ENCODE results near the gene NEK5.
"Not testable (repeated sequence)": the region's sequence is repeated elsewhere in the genome, so short reads cannot be mapped to it uniquely, and the experiment has no call there.

DNA sequence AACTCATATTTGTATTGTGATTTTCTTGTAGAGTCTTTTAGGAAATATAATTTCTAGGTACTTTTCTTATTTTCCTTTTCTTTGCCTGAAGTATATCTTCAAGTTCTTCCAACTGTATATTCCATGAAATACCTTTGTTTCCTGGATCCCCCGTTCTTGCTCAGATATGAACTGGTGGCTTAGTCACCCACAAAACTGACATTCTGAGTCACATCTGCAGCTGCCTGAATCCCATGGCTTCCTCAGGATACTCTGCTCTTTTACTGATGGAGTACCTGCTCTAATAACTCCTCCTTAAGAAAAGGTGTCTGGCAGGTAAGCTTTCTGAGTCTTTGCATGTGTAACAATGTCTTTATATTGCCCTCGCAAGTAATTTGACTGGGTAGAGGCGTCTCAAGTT is 35.0 kb upstream of the NEK5 start:
- TF ChIP-seq, protein P1, sequence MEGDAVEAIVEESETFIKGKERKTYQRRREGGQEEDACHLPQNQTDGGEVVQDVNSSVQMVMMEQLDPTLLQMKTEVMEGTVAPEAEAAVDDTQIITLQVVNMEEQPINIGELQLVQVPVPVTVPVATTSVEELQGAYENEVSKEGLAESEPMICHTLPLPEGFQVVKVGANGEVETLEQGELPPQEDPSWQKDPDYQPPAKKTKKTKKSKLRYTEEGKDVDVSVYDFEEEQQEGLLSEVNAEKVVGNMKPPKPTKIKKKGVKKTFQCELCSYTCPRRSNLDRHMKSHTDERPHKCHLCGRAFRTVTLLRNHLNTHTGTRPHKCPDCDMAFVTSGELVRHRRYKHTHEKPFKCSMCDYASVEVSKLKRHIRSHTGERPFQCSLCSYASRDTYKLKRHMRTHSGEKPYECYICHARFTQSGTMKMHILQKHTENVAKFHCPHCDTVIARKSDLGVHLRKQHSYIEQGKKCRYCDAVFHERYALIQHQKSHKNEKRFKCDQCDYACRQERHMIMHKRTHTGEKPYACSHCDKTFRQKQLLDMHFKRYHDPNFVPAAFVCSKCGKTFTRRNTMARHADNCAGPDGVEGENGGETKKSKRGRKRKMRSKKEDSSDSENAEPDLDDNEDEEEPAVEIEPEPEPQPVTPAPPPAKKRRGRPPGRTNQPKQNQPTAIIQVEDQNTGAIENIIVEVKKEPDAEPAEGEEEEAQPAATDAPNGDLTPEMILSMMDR (IDR thresholded peaks at IDR 0.05), result not testable (repeated sequence)
- TF ChIP-seq POLR2A (IDR thresholded peaks at IDR 0.05), result not testable (repeated sequence)
